Skeletal muscle cell (primary cell): ENCODE results near the gene CASKIN1.
"Not testable (repeated sequence)": the region's sequence is repeated elsewhere in the genome, so short reads cannot be mapped to it uniquely, and the experiment has no call there.

ENCODE experiments used
- DNase-seq: peaks from one replicate; pipeline ENCODE4 v3.0.0-alpha.2; 2010; ENCODE audit warnings: low read depth
- H3K4me3 ChIP-seq: 2 replicates; pipeline ENCODE4 v1.5.1; 2011; ENCODE audit warnings: low read depth, mild to moderate bottlenecking, control low read depth, low read length, moderate library complexity

Gene CASKIN1

DNA sequence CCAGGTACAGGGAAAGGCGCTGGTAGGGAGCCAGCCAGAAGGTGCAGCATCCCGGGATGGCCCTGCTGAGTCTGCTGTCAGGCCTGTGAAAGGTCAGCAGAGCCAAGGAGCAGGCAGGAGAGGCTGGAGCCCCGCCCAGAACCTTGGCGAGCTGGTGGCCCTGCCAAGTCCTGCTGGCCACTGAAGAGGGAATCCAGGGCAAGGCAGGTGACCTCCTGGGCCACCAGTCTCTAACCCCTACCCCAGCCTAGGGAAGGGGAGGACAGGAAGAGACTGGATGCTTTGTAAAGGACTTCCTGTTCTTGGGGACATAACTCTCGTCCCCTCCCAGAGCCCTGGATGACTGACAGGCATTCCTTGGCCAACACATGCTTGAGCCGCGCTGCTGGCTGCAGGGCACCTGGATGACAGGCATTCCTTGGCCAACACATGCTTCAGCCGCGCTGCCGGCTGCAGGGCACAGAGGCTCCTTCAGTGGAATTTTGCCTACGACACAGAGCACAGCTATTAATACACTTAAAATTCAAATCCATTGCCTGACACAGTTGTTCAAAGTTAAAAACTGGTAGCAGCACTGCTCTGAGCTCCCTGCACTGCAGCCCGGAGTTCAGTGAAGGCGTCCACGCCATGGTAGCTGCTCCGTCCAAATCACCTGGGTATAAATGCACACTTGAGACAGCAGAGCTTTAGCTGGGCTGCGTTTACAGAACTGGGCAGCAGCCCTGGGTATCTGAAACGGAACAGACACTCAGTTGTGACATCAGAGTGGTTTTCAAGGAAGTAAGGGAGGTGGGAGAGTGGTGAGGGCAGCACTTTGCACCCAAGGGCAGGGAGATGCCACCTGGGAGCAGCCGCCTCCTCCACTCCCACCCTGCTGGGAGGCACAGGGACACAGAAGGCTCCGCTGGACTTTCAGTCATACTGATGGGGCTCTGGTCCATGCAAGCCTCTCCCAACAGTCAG lies 16.2 kb upstream of the CASKIN1 start:
- no peak for DNase-seq
- H3K4me3 ChIP-seq, result peak overlapping the region; percentile 70

- no peak overlapping the region for H3K4me3 ChIP-seq
- no peak for DNase-seq
These were observed 15.5 kb upstream of the CASKIN1 start for GRCh38 chr16:2211923-2212347.

DNA sequence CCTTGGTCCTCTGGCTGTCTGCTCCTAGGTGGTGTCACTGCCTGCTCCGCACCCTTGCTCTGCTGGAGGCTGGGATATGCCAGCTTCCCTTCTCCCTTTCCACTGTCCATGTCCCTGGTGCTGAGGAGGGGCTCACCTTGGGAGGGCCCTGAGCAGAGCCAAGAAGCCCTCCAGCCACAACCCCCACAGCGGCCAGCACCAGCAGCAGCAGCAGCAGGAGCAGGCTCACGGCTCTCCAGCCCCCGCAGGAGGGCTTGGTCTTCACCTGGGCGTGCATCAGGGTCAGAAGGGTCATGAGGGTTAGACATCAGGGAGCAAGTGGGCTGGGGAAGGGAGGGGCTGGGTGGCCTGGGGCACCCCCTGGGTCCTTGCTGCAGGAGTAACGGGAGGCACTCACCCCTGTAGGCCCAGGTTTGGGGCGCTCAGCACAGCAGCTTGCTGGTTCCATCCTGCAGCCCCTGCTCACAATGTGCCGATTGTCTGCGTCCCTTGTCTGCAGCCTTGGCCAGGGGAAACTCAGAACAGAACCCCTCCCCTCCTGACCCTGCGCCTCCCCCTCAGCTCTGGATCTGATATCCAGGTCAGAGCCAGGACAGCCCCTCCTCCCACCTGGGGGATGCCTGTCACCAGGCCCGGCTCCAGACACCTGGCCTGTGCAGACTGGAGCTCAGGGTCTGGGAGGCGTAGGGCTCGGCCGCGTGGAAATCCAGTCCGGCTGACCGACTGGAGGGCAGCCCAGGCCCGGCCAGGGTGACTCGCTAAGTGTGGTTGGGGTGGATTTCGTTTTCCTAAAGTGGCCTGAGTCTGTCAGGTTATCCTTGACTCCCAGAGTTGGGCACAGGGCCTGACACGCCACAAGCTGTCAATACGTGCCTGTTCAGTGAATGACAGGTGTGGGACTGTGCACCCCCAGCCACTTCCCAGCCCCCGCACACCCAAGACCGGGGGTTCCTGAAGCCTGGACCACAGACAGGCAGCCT lies 14.3 kb upstream of the CASKIN1 start, which contains the start of gene BRICD5:
Gene BRICD5 (minus strand): TSS at position 478 of the 980 bp plus-strand sequence. CDS start 30 bp downstream, at position 448.
- DNase-seq, result no peak
- no peak within 1 kb of the TSS for H3K4me3 ChIP-seq

- no peak for DNase-seq
- H3K4me3 ChIP-seq, result no peak overlapping the region
These were observed 13.6 kb upstream of the CASKIN1 start for GRCh38 chr16:2210009-2210332.

- DNase-seq, result no peak
- no peak overlapping the region for H3K4me3 ChIP-seq
These were observed 13.0 kb upstream of the CASKIN1 start for GRCh38 chr16:2209258-2210008.

- DNase-seq, result no peak
- H3K4me3 ChIP-seq, result no peak overlapping the region
These were observed 12.4 kb upstream of the CASKIN1 start for GRCh38 chr16:2208772-2209171.

DNA sequence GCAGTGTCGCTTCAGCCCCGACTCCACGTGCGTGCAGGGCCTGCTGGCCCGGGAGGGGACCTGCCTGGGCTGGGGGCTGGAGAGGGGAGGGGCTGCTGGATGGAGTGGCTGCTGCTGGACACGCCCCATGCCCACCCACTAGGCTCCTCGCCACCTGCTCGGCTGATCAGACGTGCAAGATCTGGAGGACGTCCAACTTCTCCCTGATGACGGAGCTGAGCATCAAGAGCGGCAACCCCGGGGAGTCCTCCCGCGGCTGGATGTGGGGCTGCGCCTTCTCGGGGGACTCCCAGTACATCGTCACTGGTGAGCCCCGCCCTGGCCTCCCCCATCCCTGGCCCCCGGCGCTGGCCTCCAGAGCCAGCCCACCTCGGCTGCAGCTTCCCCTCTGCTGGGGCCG lies 11.9 kb upstream of the CASKIN1 start:
- H3K4me3 ChIP-seq, result no peak overlapping the region
- DNase-seq, result no peak

DNA sequence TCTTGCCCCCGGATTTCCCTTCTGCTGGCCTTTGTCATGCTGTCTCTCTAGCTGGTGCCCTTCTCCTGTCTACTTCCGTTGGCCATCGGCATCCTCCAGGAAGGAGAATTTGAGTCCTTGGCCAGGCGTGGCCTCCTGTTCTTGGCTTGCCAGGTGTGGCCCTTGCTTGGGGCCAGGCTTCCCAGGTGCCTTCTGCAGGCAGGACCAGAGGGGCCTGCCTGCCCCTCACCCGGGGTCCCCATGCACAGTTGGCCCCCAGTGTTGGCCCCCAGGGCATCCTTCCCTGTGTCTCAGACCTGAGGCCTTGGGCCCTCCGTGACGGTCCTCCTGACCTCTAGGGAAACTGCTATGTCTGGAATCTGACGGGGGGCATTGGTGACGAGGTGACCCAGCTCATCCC lies 11.5 kb upstream of the CASKIN1 start:
- no peak for DNase-seq
- no peak overlapping the region for H3K4me3 ChIP-seq

- no peak for DNase-seq
These were observed 10.5 kb upstream of the CASKIN1 start for GRCh38 chr16:2206780-2207433.

GRCh38 chr16:2206420-2206779 lies 10.0 kb upstream of the CASKIN1 start:
- no peak for DNase-seq
- peak overlapping the region; percentile 70 for H3K4me3 ChIP-seq

More at GRCh38 chr16:2206780-2207433, 10.5 kb upstream of the CASKIN1 start:
- no peak overlapping the region for H3K4me3 ChIP-seq

DNA sequence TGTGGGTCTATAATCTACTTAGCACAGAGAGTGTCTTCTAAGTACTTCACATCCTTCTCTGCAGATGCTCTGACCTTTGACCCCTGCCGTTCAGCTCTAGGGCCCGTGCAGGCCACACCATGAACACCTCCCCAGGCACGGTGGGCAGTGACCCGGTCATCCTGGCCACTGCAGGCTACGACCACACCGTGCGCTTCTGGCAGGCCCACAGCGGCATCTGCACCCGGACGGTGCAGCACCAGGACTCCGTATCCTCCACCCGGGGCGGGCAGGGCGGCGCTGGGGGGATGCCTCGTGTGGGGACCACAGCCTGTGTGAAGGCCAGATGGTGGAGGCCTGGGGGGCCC lies 9.5 kb upstream of the CASKIN1 start:
- no peak for DNase-seq
- H3K4me3 ChIP-seq, result peak overlapping the region; percentile 70

GRCh38 chr16:2205104-2205966 lies 8.9 kb upstream of the CASKIN1 start, which contains the start of gene MLST8:
TSS of gene MLST8 (plus strand) at chr16:2205454. CDS start at chr16:2206086, 632 bp downstream.
- H3K4me3 ChIP-seq, result peak within 1 kb of the TSS; percentile 70
- DNase-seq, result peak; percentile 51

DNA sequence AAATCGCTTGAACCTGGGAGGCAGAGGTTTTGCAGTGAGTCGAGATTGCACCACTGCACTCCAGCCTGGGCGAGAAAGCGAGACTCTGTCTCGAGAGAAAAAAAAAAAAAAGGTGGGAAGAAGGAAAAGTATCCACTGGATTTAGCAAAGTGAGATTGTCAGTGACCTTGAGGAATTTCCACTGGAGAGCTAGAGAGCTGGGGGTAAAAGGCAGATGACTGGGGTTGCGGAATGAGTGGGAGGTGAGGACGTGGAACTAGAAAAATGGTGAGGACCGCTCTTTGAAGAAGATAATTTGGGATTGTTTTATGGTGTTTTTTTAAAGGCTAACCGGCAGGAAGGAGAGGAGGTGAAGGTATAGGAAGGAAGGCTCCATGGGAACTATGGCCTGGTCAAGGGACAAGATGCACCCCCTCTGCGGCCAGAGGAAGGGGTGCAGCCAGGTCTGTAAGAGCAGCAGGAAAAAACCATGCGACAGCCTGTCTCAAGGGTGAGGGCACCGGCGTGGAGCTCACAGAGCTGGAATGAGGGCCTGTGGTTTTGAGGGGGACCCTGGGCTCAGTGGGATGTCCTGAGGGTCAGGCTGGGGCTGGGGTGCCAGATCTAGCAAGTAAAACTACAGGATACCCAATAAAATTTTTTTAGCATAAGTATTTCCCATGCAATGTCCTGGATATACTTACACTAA lies 8.2 kb upstream of the CASKIN1 start:
- H3K4me3 ChIP-seq, result peak overlapping the region; percentile 70
- DNase-seq, result no peak

DNA sequence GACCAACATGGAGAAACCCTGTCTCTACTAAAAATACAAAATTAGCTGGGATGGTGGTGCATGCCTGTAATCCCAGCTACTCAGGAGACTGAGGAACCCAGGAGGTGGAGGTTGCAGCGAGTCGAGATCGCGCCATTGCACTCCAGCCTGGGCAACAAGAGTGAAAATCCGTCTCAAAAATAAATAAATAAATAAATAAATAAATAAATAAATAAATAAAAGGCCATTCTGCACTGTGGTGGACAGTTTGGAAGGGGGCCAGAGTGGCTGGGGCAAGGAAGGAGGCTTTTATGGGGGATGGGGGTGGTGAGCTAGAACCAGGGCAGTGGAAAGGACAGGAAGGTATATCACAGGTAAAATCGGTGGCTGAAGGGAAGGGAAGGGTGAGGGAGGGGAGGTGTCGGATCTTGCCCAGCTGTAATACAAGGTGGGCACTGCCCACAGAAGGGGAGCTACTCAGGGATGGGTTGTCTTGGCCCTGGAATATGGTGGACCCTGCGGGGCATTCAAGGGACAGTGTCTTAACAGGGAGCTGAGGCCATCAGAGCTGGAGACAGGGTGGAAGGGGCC lies 6.8 kb upstream of the CASKIN1 start:
- DNase-seq, H3K4me3 ChIP-seq: not testable (repeated sequence)

DNA sequence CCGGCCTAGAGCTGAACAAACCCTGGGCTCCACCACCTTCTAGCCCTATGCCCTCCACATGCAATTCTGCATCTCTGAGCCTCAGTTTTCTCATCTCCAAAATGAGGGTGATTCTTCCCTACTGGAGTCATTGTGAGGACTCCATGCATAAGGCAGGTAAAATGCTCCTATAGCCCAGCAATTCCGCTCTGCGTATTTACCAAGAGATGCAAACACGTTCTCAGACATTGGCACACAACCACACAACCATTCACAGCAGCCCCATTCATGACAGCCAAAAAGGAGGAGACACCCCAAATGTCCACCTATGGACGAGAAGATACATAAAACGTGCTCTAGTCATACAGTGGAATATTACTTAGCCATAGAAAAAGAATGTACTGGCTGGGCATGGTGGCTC lies 3.9 kb upstream of the CASKIN1 start:
- H3K4me3 ChIP-seq, result no peak overlapping the region
- DNase-seq, result no peak

GRCh38 chr16:2199621-2200139 lies 3.3 kb upstream of the CASKIN1 start:
- DNase-seq, result no peak
- no peak overlapping the region for H3K4me3 ChIP-seq

GRCh38 chr16:2199095-2199494 lies 2.7 kb upstream of the CASKIN1 start:
- no peak for DNase-seq
- no peak overlapping the region for H3K4me3 ChIP-seq
